ENCODE data around the gene PRF1.
"Not testable (repeated sequence)": the region's sequence is repeated elsewhere in the genome, so short reads cannot be mapped to it uniquely, and the experiment has no call there.

The PRF1 gene

GRCh38 chr10:70618663-70619062 lies 16.1 kb upstream of the PRF1 start:
- Histone ChIP-seq H3K36me3 (ENCODE audit: control insufficient read depth, insufficient read depth, low read length) (no peaks in the 10 kb centered on the region), H3K27me3 (replicated peaks; ENCODE audit: control insufficient read depth, insufficient read depth, low read length, poor library complexity, severe bottlenecking) (no peaks in the 10 kb centered on the region), H3K9me3 (ENCODE audit: control insufficient read depth, low read length) (no peaks in the 10 kb centered on the region), H3K4me1 (ENCODE audit: control insufficient read depth, insufficient read depth, low read length, poor library complexity, severe bottlenecking) (no peaks in the 10 kb centered on the region), H3K4me3 (ENCODE audit: insufficient read depth, low read depth, low read length, poor library complexity, severe bottlenecking) (no peak overlapping the region), H3K27ac (ENCODE audit: insufficient read depth, low read length, poor library complexity, severe bottlenecking) (no peak overlapping the region)
- no peak for DNase-seq

- no peaks in the 10 kb centered on the region for H3K4me1 ChIP-seq (ENCODE audit: control insufficient read depth, insufficient read depth, low read length, poor library complexity, severe bottlenecking)
- no peaks in the 10 kb centered on the region for H3K27me3 ChIP-seq (replicated peaks; ENCODE audit: control insufficient read depth, insufficient read depth, low read length, poor library complexity, severe bottlenecking)
- H3K27ac ChIP-seq (ENCODE audit: insufficient read depth, low read length, poor library complexity, severe bottlenecking) = no peak overlapping the region
- no peak overlapping the region for H3K4me3 ChIP-seq (ENCODE audit: insufficient read depth, low read depth, low read length, poor library complexity, severe bottlenecking)
- no peaks in the 10 kb centered on the region for H3K9me3 ChIP-seq (ENCODE audit: control insufficient read depth, low read length)
- no peak for DNase-seq
- H3K36me3 ChIP-seq (ENCODE audit: control insufficient read depth, insufficient read depth, low read length) = no peaks in the 10 kb centered on the region
These were observed 15.4 kb upstream of the PRF1 start for GRCh38 chr10:70617798-70618568.

- Histone ChIP-seq H3K36me3 (ENCODE audit: control insufficient read depth, insufficient read depth, low read length) (no peaks in the 10 kb centered on the region), H3K4me1 (ENCODE audit: control insufficient read depth, insufficient read depth, low read length, poor library complexity, severe bottlenecking) (no peaks in the 10 kb centered on the region), H3K9me3 (ENCODE audit: control insufficient read depth, low read length) (no peaks in the 10 kb centered on the region), H3K27me3 (replicated peaks; ENCODE audit: control insufficient read depth, insufficient read depth, low read length, poor library complexity, severe bottlenecking) (no peaks in the 10 kb centered on the region), H3K4me3 (ENCODE audit: insufficient read depth, low read depth, low read length, poor library complexity, severe bottlenecking) (no peak overlapping the region), H3K27ac (ENCODE audit: insufficient read depth, low read length, poor library complexity, severe bottlenecking) (no peak overlapping the region)
- no peak for DNase-seq
These were observed 14.2 kb upstream of the PRF1 start for GRCh38 chr10:70616761-70617160.

- H3K36me3 ChIP-seq (ENCODE audit: control insufficient read depth, insufficient read depth, low read length) = no peaks in the 10 kb centered on the region
- H3K27ac ChIP-seq (ENCODE audit: insufficient read depth, low read length, poor library complexity, severe bottlenecking) = no peak overlapping the region
- no peak overlapping the region for H3K4me3 ChIP-seq (ENCODE audit: insufficient read depth, low read depth, low read length, poor library complexity, severe bottlenecking)
- no peaks in the 10 kb centered on the region for H3K4me1 ChIP-seq (ENCODE audit: control insufficient read depth, insufficient read depth, low read length, poor library complexity, severe bottlenecking)
- DNase-seq = no peak
- no peaks in the 10 kb centered on the region for H3K9me3 ChIP-seq (ENCODE audit: control insufficient read depth, low read length)
- no peaks in the 10 kb centered on the region for H3K27me3 ChIP-seq (replicated peaks; ENCODE audit: control insufficient read depth, insufficient read depth, low read length, poor library complexity, severe bottlenecking)
These were observed 13.4 kb upstream of the PRF1 start for GRCh38 chr10:70615784-70616522.

- no peaks in the 10 kb centered on the region for H3K36me3 ChIP-seq (ENCODE audit: control insufficient read depth, insufficient read depth, low read length)
- H3K9me3 ChIP-seq (ENCODE audit: control insufficient read depth, low read length) = no peaks in the 10 kb centered on the region
- no peaks in the 10 kb centered on the region for H3K4me1 ChIP-seq (ENCODE audit: control insufficient read depth, insufficient read depth, low read length, poor library complexity, severe bottlenecking)
- no peaks in the 10 kb centered on the region for H3K27me3 ChIP-seq (replicated peaks; ENCODE audit: control insufficient read depth, insufficient read depth, low read length, poor library complexity, severe bottlenecking)
- no peak overlapping the region for H3K27ac ChIP-seq (ENCODE audit: insufficient read depth, low read length, poor library complexity, severe bottlenecking)
- no peak overlapping the region for H3K4me3 ChIP-seq (ENCODE audit: insufficient read depth, low read depth, low read length, poor library complexity, severe bottlenecking)
- DNase-seq = no peak
These were observed 12.7 kb upstream of the PRF1 start for GRCh38 chr10:70615211-70615610.

- DNase-seq; H3K27ac ChIP-seq (ENCODE audit: insufficient read depth, low read length, poor library complexity, severe bottlenecking); H3K9me3 ChIP-seq (ENCODE audit: control insufficient read depth, low read length); H3K36me3 ChIP-seq (ENCODE audit: control insufficient read depth, insufficient read depth, low read length); H3K27me3 ChIP-seq (replicated peaks; ENCODE audit: control insufficient read depth, insufficient read depth, low read length, poor library complexity, severe bottlenecking); H3K4me1 ChIP-seq (ENCODE audit: control insufficient read depth, insufficient read depth, low read length, poor library complexity, severe bottlenecking); H3K4me3 ChIP-seq (ENCODE audit: insufficient read depth, low read depth, low read length, poor library complexity, severe bottlenecking): not testable (repeated sequence)
These were observed 11.8 kb upstream of the PRF1 start for GRCh38 chr10:70614364-70614763.

GRCh38 chr10:70613941-70614340 lies 11.4 kb upstream of the PRF1 start:
- H3K27ac ChIP-seq (ENCODE audit: insufficient read depth, low read length, poor library complexity, severe bottlenecking) = no peak overlapping the region
- no peaks in the 10 kb centered on the region for H3K9me3 ChIP-seq (ENCODE audit: control insufficient read depth, low read length)
- no peaks in the 10 kb centered on the region for H3K4me1 ChIP-seq (ENCODE audit: control insufficient read depth, insufficient read depth, low read length, poor library complexity, severe bottlenecking)
- H3K27me3 ChIP-seq (replicated peaks; ENCODE audit: control insufficient read depth, insufficient read depth, low read length, poor library complexity, severe bottlenecking) = no peaks in the 10 kb centered on the region
- H3K4me3 ChIP-seq (ENCODE audit: insufficient read depth, low read depth, low read length, poor library complexity, severe bottlenecking) = no peak overlapping the region
- H3K36me3 ChIP-seq (ENCODE audit: control insufficient read depth, insufficient read depth, low read length) = no peaks in the 10 kb centered on the region
- no peak for DNase-seq

GRCh38 chr10:70607936-70608335 lies 5.4 kb upstream of the PRF1 start:
- no peaks in the 10 kb centered on the region for H3K36me3 ChIP-seq (ENCODE audit: control insufficient read depth, insufficient read depth, low read length)
- DNase-seq = no peak
- peaks cover 5% of the 10 kb centered on the region for H3K4me1 ChIP-seq (ENCODE audit: control insufficient read depth, insufficient read depth, low read length, poor library complexity, severe bottlenecking)
- no peaks in the 10 kb centered on the region for H3K9me3 ChIP-seq (ENCODE audit: control insufficient read depth, low read length)
- no peak overlapping the region for H3K4me3 ChIP-seq (ENCODE audit: insufficient read depth, low read depth, low read length, poor library complexity, severe bottlenecking)
- no peaks in the 10 kb centered on the region for H3K27me3 ChIP-seq (replicated peaks; ENCODE audit: control insufficient read depth, insufficient read depth, low read length, poor library complexity, severe bottlenecking)
- H3K27ac ChIP-seq (ENCODE audit: insufficient read depth, low read length, poor library complexity, severe bottlenecking) = no peak overlapping the region

- Histone ChIP-seq H3K9me3 (ENCODE audit: control insufficient read depth, low read length) (no peaks in the 10 kb centered on the region), H3K4me1 (ENCODE audit: control insufficient read depth, insufficient read depth, low read length, poor library complexity, severe bottlenecking) (peaks cover 28% of the 10 kb centered on the region), H3K4me3 (ENCODE audit: insufficient read depth, low read depth, low read length, poor library complexity, severe bottlenecking) (no peak overlapping the region), H3K27me3 (replicated peaks; ENCODE audit: control insufficient read depth, insufficient read depth, low read length, poor library complexity, severe bottlenecking) (no peaks in the 10 kb centered on the region), H3K36me3 (ENCODE audit: control insufficient read depth, insufficient read depth, low read length) (no peaks in the 10 kb centered on the region), H3K27ac (ENCODE audit: insufficient read depth, low read length, poor library complexity, severe bottlenecking) (no peak overlapping the region)
- no peak for DNase-seq
These were observed 2.6 kb upstream of the PRF1 start for GRCh38 chr10:70605161-70605560.

GRCh38 chr10:70604106-70604505 lies 1.6 kb upstream of the PRF1 start:
- H3K4me1 ChIP-seq (ENCODE audit: control insufficient read depth, insufficient read depth, low read length, poor library complexity, severe bottlenecking) = peaks cover 28% of the 10 kb centered on the region
- H3K9me3 ChIP-seq (ENCODE audit: control insufficient read depth, low read length) = no peaks in the 10 kb centered on the region

More at GRCh38 chr10:70604106-70604505, 1.6 kb upstream of the PRF1 start:
- Histone ChIP-seq H3K27me3 (replicated peaks; ENCODE audit: control insufficient read depth, insufficient read depth, low read length, poor library complexity, severe bottlenecking) (no peaks in the 10 kb centered on the region), H3K36me3 (ENCODE audit: control insufficient read depth, insufficient read depth, low read length) (no peaks in the 10 kb centered on the region), H3K27ac (ENCODE audit: insufficient read depth, low read length, poor library complexity, severe bottlenecking) (no peak overlapping the region), H3K4me3 (ENCODE audit: insufficient read depth, low read depth, low read length, poor library complexity, severe bottlenecking) (no peak overlapping the region)
- no peak for DNase-seq

Measured in effector memory CD4-positive, alpha-beta T cell (primary cell).